Airway epithelial cell (primary cell): Measurements from ENCODE around the gene ACOT12. TPM values are rescaled to one million over a fixed set of nuclear protein-coding genes. Genes with fewer than 3 reads are reported as not detected.

Source experiments
- total RNA-seq: library from RNA; depleted of rRNA; stranded (reverse); fragments of >200 nt; gene quantifications from 2 replicates; pipeline ENCODE4 v1.2.3, GENCODE V29; 2015

Gene ACOT12
- total RNA-seq: not detected in 2 replicates

GRCh38 chr5:81393783-81394718, at the start of gene ACOT12:
Gene ACOT12 (minus strand): TSS chr5:81394134. CDS start chr5:81394114, 20 bp downstream.

DNA sequence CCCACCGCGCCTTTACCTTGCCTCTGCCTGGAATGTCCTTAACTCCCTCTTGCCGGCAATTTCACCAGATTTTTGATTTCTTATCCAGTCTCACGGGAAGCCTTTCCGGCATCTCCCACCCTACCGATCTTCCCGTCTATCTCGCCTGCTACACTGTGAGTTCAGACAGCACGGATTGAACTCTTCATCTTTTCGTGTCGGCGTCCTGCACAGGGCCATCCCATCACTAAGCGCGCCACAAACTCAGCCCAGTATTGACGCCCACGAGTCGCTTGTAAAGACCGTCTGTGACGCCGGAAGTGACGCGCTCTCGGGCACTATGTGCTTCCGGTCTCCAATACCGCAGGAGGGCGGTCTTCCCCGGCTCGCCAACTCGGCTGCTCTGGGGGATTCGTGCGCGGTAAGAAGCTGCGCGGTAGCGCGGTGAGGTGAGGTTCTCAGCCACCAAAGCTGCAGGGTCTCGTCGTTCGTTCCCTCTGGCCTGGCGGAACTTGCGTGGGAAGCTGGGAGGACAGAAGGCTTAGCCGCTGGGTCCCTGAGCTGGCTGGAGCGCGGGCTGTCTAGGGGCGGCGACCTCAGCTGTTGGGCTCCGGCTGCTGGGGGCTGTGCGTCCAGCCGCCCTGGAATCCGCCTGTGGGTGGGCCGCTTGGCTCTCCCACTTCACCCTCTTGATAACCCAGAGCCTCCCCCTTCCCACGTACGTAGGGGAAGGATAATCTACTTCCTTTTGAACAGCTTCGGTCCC, 92.5 kb downstream of the ACOT12 start, which contains the start of gene ZCCHC9:
Gene ZCCHC9, plus strand, starts transcription at position 317 of the 745 bp plus-strand sequence. CDS start 3,171 bp downstream, outside the sequence.

Other genes with a start within 250 kb of the ACOT12 start
- gene CKMT2, start 160.8 kb downstream of the ACOT12 start, total RNA-seq: not detected in 2 replicates
- 18.1 and 21.8 TPM in 2 replicates for gene ZCCHC9, start 92.5 kb downstream of the ACOT12 start, total RNA-seq